H1 (cell line): ENCODE results near the gene TXNDC2. TPM values are rescaled to one million over a fixed set of nuclear protein-coding genes. Genes with fewer than 3 reads are reported as not detected.
"Not testable (repeated sequence)": the region's sequence is repeated elsewhere in the genome, so short reads cannot be mapped to it uniquely, and the experiment has no call there.

Experiments
- CTCF ChIA-PET: fragments of 300-600 bp; sonication (Branson Sonifier 250); formaldehyde crosslinking; loops from one replicate; lab custom pipeline; 2021; ENCODE audit not compliant: partially characterized antibody; lab: Charles Lee
- POLR2A ChIA-PET: fragments of 300-600 bp; sonication (Branson Sonifier 250); formaldehyde crosslinking; loops from one replicate; lab custom pipeline; 2021; ENCODE audit warnings: inconsistent platforms; ENCODE audit not compliant: partially characterized antibody; lab: Charles Lee
- DNase-seq, 2 experiments: peaks; one replicate each; pipeline versions ENCODE4 v3.0.0 to v3.0.0-alpha.2; 2010 to 2022; ENCODE audit warnings: low spot score in 2 of 2, low read depth in 1 of 2, mixed read lengths in 1 of 2
- FAIRE-seq: peaks from 2 replicates; lab custom pipeline; 2011; peaks lifted over from hg19 to GRCh38; lab: Jason Lieb, UNC
- H2AFZ ChIP-seq: 2 replicates; pipeline ENCODE4 v1.8.1; 2012; ENCODE audit warnings: low read length, inconsistent platforms
- H2AK5ac ChIP-seq: 2 replicates; pipeline ENCODE4 v1.6.1; 2013; ENCODE audit warnings: low read depth, low read length
- H2BK120ac ChIP-seq: replicated peaks from 2 replicates; pipeline ENCODE3; 2013; ENCODE audit warnings: low read depth, low read length, inconsistent platforms
- H2BK12ac ChIP-seq: 2 replicates; pipeline ENCODE4 v1.6.1; 2013; ENCODE audit warnings: low read depth, low read length
- H2BK15ac ChIP-seq: 2 replicates; pipeline ENCODE4 v1.6.1; 2013; ENCODE audit warnings: low read length
- H2BK20ac ChIP-seq: 2 replicates; pipeline ENCODE4 v1.6.1; 2013; ENCODE audit warnings: low read length
- H2BK5ac ChIP-seq: 2 replicates; pipeline ENCODE4 v1.6.1; 2013; ENCODE audit warnings: low read depth, low read length
- H3K14ac ChIP-seq: 2 replicates; pipeline ENCODE4 v1.6.1; 2013; ENCODE audit warnings: inconsistent platforms; ENCODE audit not compliant: insufficient read length
- H3K18ac ChIP-seq: 2 replicates; pipeline ENCODE4 v1.6.1; 2013; ENCODE audit warnings: low read length; ENCODE audit errors: extremely low read depth
- H3K23ac ChIP-seq: 2 replicates; pipeline ENCODE4 v1.6.1; 2013; ENCODE audit warnings: inconsistent platforms; ENCODE audit not compliant: insufficient read length
- H3K23me2 ChIP-seq: 2 replicates; pipeline ENCODE4 v1.6.1; 2013; ENCODE audit warnings: low read depth, low read length
- H3K27ac ChIP-seq: 2 replicates; pipeline ENCODE4 v1.6.1; 2011; ENCODE audit warnings: low read depth, low read length, inconsistent platforms
- H3K27me3 ChIP-seq, 4 experiments: replicated peaks in 1 of 4; 1 replicate in 1 of 4; 2 replicates in 3 of 4; pipeline versions ENCODE4 v1.6.1 to v1.8.1; 2011 to 2013; ENCODE audit warnings: low read length in 3 of 4, mild to moderate bottlenecking in 3 of 4, inconsistent platforms in 2 of 4, mixed read lengths in 2 of 4, moderate library complexity in 1 of 4; ENCODE audit not compliant: control insufficient read depth in 3 of 4, insufficient read depth in 3 of 4; ENCODE audit errors: extremely low read depth in 1 of 4
- H3K36me3 ChIP-seq, 4 experiments: 2 replicates each; pipeline versions ENCODE4 v1.6.1 to v1.8.1; 2011 to 2013; ENCODE audit warnings: mild to moderate bottlenecking in 4 of 4, low read length in 3 of 4, moderate library complexity in 2 of 4, control low read depth in 1 of 4, inconsistent platforms in 1 of 4; ENCODE audit not compliant: insufficient read depth in 4 of 4, control insufficient read depth in 2 of 4
- H3K4ac ChIP-seq: replicated peaks from 2 replicates; pipeline ENCODE3; 2013; ENCODE audit warnings: low read length, low read depth, mixed read lengths, inconsistent platforms; ENCODE audit not compliant: insufficient read length
- H3K4me1 ChIP-seq, 4 experiments: replicated peaks in 1 of 4; 1 replicate in 1 of 4; 2 replicates in 3 of 4; pipeline versions ENCODE4 v1.6.1 to v1.8.1; 2011 to 2013; ENCODE audit warnings: low read length in 3 of 4, inconsistent platforms in 2 of 4, mixed read lengths in 1 of 4; ENCODE audit not compliant: insufficient read depth in 4 of 4, control insufficient read depth in 3 of 4
- H3K4me2 ChIP-seq, 2 experiments: 2 replicates each; pipeline versions ENCODE4 v1.6.1 to v1.8.1; 2011 to 2013; ENCODE audit warnings: low read depth in 2 of 2, low read length in 2 of 2, control low read depth in 1 of 2, inconsistent platforms in 1 of 2, mild to moderate bottlenecking in 1 of 2; ENCODE audit not compliant: insufficient read depth in 1 of 2
- H3K4me3 ChIP-seq, 4 experiments: fragments of 200-600, 300-600 bp in 1 of 4; sonication (generic), shearing (Covaris generic), sonication (Bioruptor Twin) in 1 of 4; 2 replicates each; pipeline versions ENCODE4 v1.5.1 to v1.8.1; 2011 to 2016; ENCODE audit warnings: low read length in 4 of 4, low read depth in 3 of 4, control low read depth in 2 of 4, inconsistent platforms in 2 of 4, mild to moderate bottlenecking in 2 of 4, mixed read lengths in 1 of 4, moderate library complexity in 1 of 4; ENCODE audit not compliant: insufficient read depth in 2 of 4; ENCODE audit errors: extremely low read depth in 1 of 4
- H3K56ac ChIP-seq: replicated peaks from 2 replicates; pipeline ENCODE3; 2013; ENCODE audit warnings: low read depth, mild to moderate bottlenecking, mixed read lengths, low read length, inconsistent platforms; ENCODE audit not compliant: insufficient read length
- H3K79me1 ChIP-seq: 2 replicates; pipeline ENCODE4 v1.6.1; 2013; ENCODE audit warnings: low read depth, low read length, control low read depth
- H3K79me2 ChIP-seq, 2 experiments: 2 replicates each; pipeline versions ENCODE4 v1.6.1 to v1.8.1; 2012 to 2013; ENCODE audit warnings: low read length in 2 of 2, mild to moderate bottlenecking in 2 of 2, inconsistent platforms in 1 of 2; ENCODE audit not compliant: insufficient read depth in 2 of 2, control insufficient read depth in 1 of 2
- H3K9ac ChIP-seq, 4 experiments: replicated peaks in 1 of 4; 1 replicate in 1 of 4; 2 replicates in 3 of 4; pipeline versions ENCODE4 v1.6.1 to v1.8.1; 2011 to 2013; ENCODE audit warnings: low read depth in 3 of 4, low read length in 3 of 4, control low read depth in 2 of 4, mild to moderate bottlenecking in 2 of 4, moderate library complexity in 2 of 4, inconsistent platforms in 1 of 4; ENCODE audit errors: extremely low read depth in 1 of 4
- H3K9me3 ChIP-seq, 2 experiments: 2 replicates each; pipeline versions ENCODE4 v1.6.1 to v1.8.1; 2012 to 2013; ENCODE audit warnings: mild to moderate bottlenecking in 2 of 2, moderate library complexity in 2 of 2, control low read depth in 1 of 2, inconsistent platforms in 1 of 2, low read depth in 1 of 2, low read length in 1 of 2, mixed read lengths in 1 of 2; ENCODE audit not compliant: insufficient read depth in 2 of 2
- H4K20me1 ChIP-seq, 2 experiments: replicated peaks in 1 of 2; 2 replicates each; pipeline versions ENCODE3 to v1.8.1; 2011 to 2013; ENCODE audit warnings: inconsistent platforms in 2 of 2, low read length in 2 of 2, mild to moderate bottlenecking in 1 of 2; ENCODE audit not compliant: insufficient read depth in 2 of 2, control insufficient read depth in 1 of 2
- H4K5ac ChIP-seq: 2 replicates; pipeline ENCODE4 v1.6.1; 2013; ENCODE audit warnings: low read length, low read depth, mixed read lengths, inconsistent platforms; ENCODE audit not compliant: insufficient read length
- H4K8ac ChIP-seq: 2 replicates; pipeline ENCODE4 v1.8.0; 2013; ENCODE audit warnings: mild to moderate bottlenecking, moderate library complexity, low read length, inconsistent platforms; ENCODE audit not compliant: insufficient read depth; ENCODE audit errors: extremely low read depth
- H4K91ac ChIP-seq: replicated peaks from 2 replicates; pipeline ENCODE3; 2013; ENCODE audit warnings: low read length, mixed read lengths, inconsistent platforms; ENCODE audit not compliant: insufficient read length
- WGBS, 2 experiments: shearing (Covaris generic) in 1 of 2; methylation state at CpG; one replicate each; pipeline versions ENCODE4 v1.1.6 to v1.1.7; 2013 to 2015; ENCODE audit warnings: low lambda C conversion rate in 2 of 2, mixed read lengths in 2 of 2, inconsistent platforms in 1 of 2, low coverage in 1 of 2, missing lambda C conversion rate in 1 of 2; ENCODE audit not compliant: insufficient replicate concordance in 2 of 2, insufficient coverage in 1 of 2, insufficient read length in 1 of 2; ENCODE audit errors: extremely low coverage in 1 of 2, missing lambda C conversion rate in 1 of 2; 5-methylcytosine and 5-hydroxymethylcytosine counted together
- polyA plus RNA-seq, 7 experiments: library from polyadenylated mRNA; depleted of rRNA in 3 of 7; stranded (reverse) in 5 of 7; unstranded in 2 of 7; fragments of >200 nt in 5 of 7; fragments of 200-250 nt in 2 of 7; gene quantifications; 1 replicate in 5 of 7; 2 replicates in 1 of 7; 4 replicates in 1 of 7; pipeline versions ENCODE4 v1.2.1 to v1.2.3, GENCODE V29; 2011 to 2013; ENCODE audit warnings: missing spikeins in 2 of 7, mixed read lengths in 2 of 7
- total RNA-seq: library from RNA; stranded (reverse); fragmentation: NEBNext Ultra II Directional; extraction: Animal tissue kit (Norgen Biotek cat#: 25700); gene quantifications from 2 replicates; pipeline ENCODE4 v1.2.1, GENCODE V29; 2021

The TXNDC2 gene
- total and polyA plus RNA-seq, 2 of the 8 experiments (the other 6 are each of a cell fraction or from before 2014, with no cell fraction given), result 0.09 TPM; not detected in 1

- H3K18ac ChIP-seq, FAIRE-seq, H3K4me1 ChIP-seq, H3K79me2 ChIP-seq, H2BK12ac ChIP-seq, H3K23ac ChIP-seq, H2BK120ac ChIP-seq, H4K91ac ChIP-seq, H3K4ac ChIP-seq, H3K27ac ChIP-seq, H2AFZ ChIP-seq, CTCF ChIA-PET, H3K56ac ChIP-seq, DNase-seq, H2BK5ac ChIP-seq, H4K5ac ChIP-seq, H3K79me1 ChIP-seq, H2BK15ac ChIP-seq, H3K27me3 ChIP-seq, H2AK5ac ChIP-seq, POLR2A ChIA-PET, H3K23me2 ChIP-seq, H4K20me1 ChIP-seq, H3K4me3 ChIP-seq, H3K4me2 ChIP-seq, H4K8ac ChIP-seq, H2BK20ac ChIP-seq, H3K9me3 ChIP-seq, H3K36me3 ChIP-seq, H3K14ac ChIP-seq, H3K9ac ChIP-seq: not testable (repeated sequence)
- WGBS, 2 experiments, result 88% methylated on average over 4 of the region's 4 CpGs; no CpG with 5 or more reads in 1 of the 2 experiments
Measured at GRCh38 chr18:9891515-9891914, 5.7 kb downstream of the TXNDC2 start.
